ENCODE results near the gene YY1. TPM values are rescaled to one million over a fixed set of nuclear protein-coding genes. Genes with fewer than 3 reads are reported as not detected.
"Not testable (repeated sequence)": the region's sequence is repeated elsewhere in the genome, so short reads cannot be mapped to it uniquely, and the experiment has no call there.

Gene YY1
- total RNA-seq, 4 donors from 2014 or later: 50.8 to 61.3 (median 58.6) TPM

GRCh38 chr14:100309028-100309737, 70.2 kb downstream of the YY1 start:
- in situ Hi-C loops (cut with MboI; ENCODE audit: low pct_ligation_motif_present in 1 of 4, low pct_unique_long_range_greater_than_20kb in 1 of 4, low sequenced_read_pairs in 3 of 4) (no loop called here), intact Hi-C loops (cut with DNase I; ENCODE audit: low total_unique reads) (loop anchor here (5.0 kb wide), 1 partner anchor 68 kb away; the partner anchor contains the start of gene WDR25)
- peaks cover 10 to 34% (median 24%) of the 10 kb centered on the region in 4 donors for H3K4me1 ChIP-seq
- H3K4me3 ChIP-seq: no peak overlapping the region
- TF ChIP-seq CTCF (IDR thresholded peaks at IDR 0.05): no peak
- TF ChIP-seq POLR2A (IDR thresholded peaks at IDR 0.05): no peak
- no peak for TF ChIP-seq EP300 (IDR thresholded peaks at IDR 0.05; ENCODE audit: low read depth)
- TF ChIP-seq POLR2AphosphoS5 (IDR thresholded peaks at IDR 0.05): no peak
- H3K36me3 ChIP-seq: no peaks in the 10 kb centered on the region
- H3K27ac ChIP-seq: no peak overlapping the region
- H3K27me3 ChIP-seq: peaks cover 7% of the 10 kb centered on the region
- WGBS, 2 donors (ENCODE audit: low coverage in 1 of 2): 70 to 100% methylated on average over 2 to 8 of the region's 8 CpGs
- no peaks in the 10 kb centered on the region for H3K9me3 ChIP-seq
- no peak for DNase-seq

GRCh38 chr14:100312110-100312876, 73.3 kb downstream of the YY1 start:
- intact Hi-C loops (cut with DNase I; ENCODE audit: low total_unique reads): loop anchor here (5.0 kb wide), 1 partner anchor 35 kb away; no protein-coding TSS in a partner anchor
- DNase-seq; H3K9me3 ChIP-seq; H3K4me3 ChIP-seq; H3K27ac ChIP-seq; H3K36me3 ChIP-seq; in situ Hi-C loops (cut with MboI; ENCODE audit: low pct_ligation_motif_present in 1 of 4, low pct_unique_long_range_greater_than_20kb in 1 of 4, low sequenced_read_pairs in 3 of 4); H3K27me3 ChIP-seq: not testable (repeated sequence)
- peaks cover 0 to 10% (median 5%) of the 10 kb centered on the region in 4 donors for H3K4me1 ChIP-seq
- 10 to 21% methylated on average over 7 to 18 of the region's 18 CpGs for WGBS, 2 donors (ENCODE audit: low coverage in 1 of 2)

- DNase-seq: no peak
- intact Hi-C loops (cut with DNase I; ENCODE audit: low total_unique reads): loop anchor here (5.0 kb wide), 1 partner anchor 36 kb away; no protein-coding TSS in a partner anchor
- 65% methylated on average over 10 of the region's 10 CpGs; no CpG with 5 or more reads in 1 of the 2 donors for WGBS, 2 donors (ENCODE audit: low coverage in 1 of 2)
Measured at GRCh38 chr14:100312877-100313400, 74.0 kb downstream of the YY1 start.

More at GRCh38 chr14:100312877-100313400, 74.0 kb downstream of the YY1 start:
- Histone ChIP-seq H3K27ac (no peak overlapping the region), H3K4me3 (no peak overlapping the region), H3K4me1 (peaks cover 0 to 9% (median 4%) of the 10 kb centered on the region in 4 donors), H3K36me3 (no peaks in the 10 kb centered on the region), H3K9me3 (no peaks in the 10 kb centered on the region), H3K27me3 (peaks cover 7% of the 10 kb centered on the region)
- in situ Hi-C loops (cut with MboI; ENCODE audit: low pct_ligation_motif_present in 1 of 4, low pct_unique_long_range_greater_than_20kb in 1 of 4, low sequenced_read_pairs in 3 of 4): no loop called here
- TF ChIP-seq POLR2A (IDR thresholded peaks at IDR 0.05): no peak
- TF ChIP-seq CTCF (IDR thresholded peaks at IDR 0.05): no peak
- TF ChIP-seq POLR2AphosphoS5 (IDR thresholded peaks at IDR 0.05): no peak
- TF ChIP-seq EP300 (IDR thresholded peaks at IDR 0.05; ENCODE audit: low read depth): no peak
